Astrocyte of the hippocampus (primary cell): Measurements from ENCODE around the gene EGFL7.

ENCODE experiments used
- DNase-seq: peaks from one replicate; pipeline ENCODE4 v3.0.0; 2011; ENCODE audit warnings: low read depth, low spot score

The EGFL7 gene

GRCh38 chr9:136714893-136715274 lies 52.2 kb downstream of the EGFL7 start:
- no peak for DNase-seq

- DNase-seq = no peak
These were observed 54.7 kb downstream of the EGFL7 start for GRCh38 chr9:136717399-136717798.

- DNase-seq = no peak
These were observed 55.9 kb downstream of the EGFL7 start for GRCh38 chr9:136718345-136719194.

GRCh38 chr9:136719195-136719880 lies 56.6 kb downstream of the EGFL7 start:
- no peak for DNase-seq

- DNase-seq = peak; percentile 66
These were observed 57.7 kb downstream of the EGFL7 start for GRCh38 chr9:136720251-136720897.

- no peak for DNase-seq
These were observed 58.2 kb downstream of the EGFL7 start for GRCh38 chr9:136720898-136721338.

- peak; percentile 73 for DNase-seq
These were observed 58.8 kb downstream of the EGFL7 start for GRCh38 chr9:136721339-136722092.
